HG02885 (cell line): ENCODE measurements around the gene KCNQ2.

Experiments used
- ATAC-seq: cut with Tn5 transposase; IDR thresholded peaks from one replicate; pipeline ENCODE4 v1.9.1; 2021; ENCODE audit warnings: mild to moderate bottlenecking; ENCODE audit not compliant: unreplicated experiment, poor library complexity

KCNQ2 gene

DNA sequence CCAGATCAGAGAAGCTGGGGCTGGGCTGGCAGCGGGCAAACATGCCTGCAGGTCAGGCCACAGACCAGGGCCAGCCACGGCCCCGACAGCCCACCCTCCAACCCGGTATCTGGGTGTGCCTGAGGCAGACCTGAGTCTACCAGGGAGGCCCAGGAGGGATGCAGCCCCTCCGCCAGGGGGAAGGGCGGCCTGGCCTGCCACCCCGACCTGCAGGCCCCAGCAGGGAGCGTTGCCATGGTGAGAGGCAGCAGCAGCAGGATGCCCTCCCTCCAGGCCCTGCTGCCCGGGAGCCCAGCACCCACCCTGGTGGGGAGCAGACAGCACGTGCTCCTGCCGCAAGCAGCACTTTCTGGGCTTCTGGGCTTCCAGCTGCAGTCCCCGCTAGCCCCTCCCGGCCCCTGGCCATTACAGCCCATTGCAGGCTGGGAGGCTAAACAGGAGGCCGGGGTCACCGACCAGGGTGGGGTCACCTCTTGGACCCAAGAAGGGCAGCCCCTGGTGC, 30.3 kb upstream of the KCNQ2 start:
- no peak for ATAC-seq

DNA sequence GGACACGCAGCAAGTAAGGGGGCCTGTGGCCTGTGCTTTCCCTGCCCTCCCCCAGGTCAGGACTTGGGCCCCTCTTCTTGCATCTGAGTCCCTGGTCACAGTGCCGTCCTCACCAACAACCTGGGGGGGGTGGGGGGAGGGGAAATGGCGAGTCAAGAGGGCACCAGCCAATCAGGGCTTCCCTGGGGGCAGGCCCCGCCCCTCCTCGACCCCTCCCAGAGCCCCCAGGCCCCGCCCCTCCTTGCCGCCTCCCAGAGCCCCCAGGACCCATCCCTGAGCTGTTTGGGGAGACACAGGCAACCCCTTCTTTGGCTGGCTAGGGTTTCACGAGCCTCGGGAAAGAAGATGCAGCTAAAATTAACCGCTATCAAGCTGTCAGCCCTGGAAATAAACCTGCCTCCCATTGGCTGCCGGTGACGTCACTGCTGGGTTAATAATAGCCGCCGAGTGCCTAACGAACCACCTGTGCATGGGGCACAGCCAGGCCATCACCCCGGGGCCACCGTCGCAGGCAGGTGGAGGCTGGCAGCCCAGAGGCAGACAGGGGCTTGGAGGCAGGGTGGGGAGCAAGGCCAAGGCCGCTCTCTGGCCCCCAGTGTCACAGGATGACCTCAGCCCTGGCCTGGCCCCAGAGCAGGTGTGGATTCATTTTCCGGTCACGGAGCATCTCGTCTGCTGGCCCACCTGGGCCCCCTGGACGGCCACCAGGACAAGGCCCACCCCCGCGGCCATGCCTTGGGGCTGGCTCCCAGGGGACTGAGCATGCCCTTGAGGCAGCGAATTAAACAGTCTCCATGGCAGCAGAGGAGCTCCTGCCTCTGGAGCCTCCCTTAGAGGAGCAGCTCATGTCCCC, 29.6 kb upstream of the KCNQ2 start:
- no peak for ATAC-seq

GRCh38 chr20:63500902-63501817, 28.7 kb upstream of the KCNQ2 start:
- ATAC-seq: no peak

DNA sequence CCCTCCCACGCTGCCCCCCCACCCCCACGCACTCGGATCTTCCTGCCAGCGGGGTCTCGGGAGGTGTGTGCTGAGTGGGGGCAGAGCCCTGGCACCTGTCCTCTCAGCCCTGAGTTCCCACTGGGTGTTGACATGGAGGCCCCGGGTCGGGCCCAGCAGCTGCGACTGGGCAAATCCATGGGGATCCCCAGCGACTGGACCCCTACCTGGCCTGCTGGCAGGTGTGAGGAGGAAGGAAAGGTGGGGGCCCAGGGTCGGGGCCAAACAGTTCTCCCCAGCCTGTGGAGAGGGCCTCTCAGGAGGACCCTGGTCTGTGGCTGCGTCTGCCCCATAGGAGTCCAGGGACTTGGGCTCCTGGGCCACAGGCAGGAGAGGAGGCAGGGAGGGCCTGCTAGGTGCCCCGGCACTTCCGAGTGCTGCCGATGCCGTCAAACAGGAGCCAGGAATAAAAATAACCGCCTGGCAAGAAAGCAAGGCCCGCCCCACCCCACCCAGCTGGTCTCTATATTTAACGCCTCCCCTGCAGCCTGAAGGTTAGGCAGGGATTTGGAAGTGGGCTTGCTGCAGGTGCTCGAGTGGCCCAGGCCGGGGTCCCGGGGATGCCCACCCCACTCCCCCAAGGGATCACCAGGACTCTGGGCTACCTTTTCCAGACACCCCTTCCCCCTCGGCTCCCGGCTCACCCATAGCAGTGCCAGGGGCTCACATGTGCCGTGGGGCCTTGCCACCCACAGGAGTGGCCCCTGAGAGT, 27.9 kb upstream of the KCNQ2 start:
- no peak for ATAC-seq

DNA sequence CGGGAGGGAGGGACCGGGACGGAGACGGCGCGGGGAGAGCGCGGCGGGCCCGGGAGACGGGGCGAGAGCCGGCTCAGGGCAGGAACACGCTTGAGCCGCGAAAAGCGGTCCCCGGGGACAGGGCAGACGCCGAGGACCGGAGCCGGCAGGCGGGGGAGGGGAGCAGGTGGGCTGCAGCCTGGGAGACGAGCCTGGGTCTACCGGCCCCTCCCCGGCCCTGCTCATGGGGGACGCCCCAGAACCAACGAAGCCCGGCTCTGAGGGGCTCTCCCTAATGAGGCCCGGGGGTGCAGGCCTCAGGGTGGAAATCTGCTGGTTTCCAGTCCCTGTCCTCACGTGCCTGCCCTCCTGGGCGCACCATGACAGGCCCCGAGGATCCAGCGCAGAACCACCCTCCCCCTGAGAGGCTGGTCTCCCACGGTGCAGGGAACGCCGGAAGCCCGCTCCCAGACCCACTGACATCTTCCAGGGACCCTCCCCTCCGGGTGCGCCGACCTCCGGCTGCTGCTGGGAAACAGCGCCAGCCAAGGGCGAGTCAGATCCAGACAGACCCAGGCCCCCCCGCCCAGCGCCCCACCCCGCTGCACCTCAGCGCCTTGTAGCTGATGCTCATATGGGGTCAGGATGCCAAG, 27.0 kb upstream of the KCNQ2 start:
- ATAC-seq: no peak

DNA sequence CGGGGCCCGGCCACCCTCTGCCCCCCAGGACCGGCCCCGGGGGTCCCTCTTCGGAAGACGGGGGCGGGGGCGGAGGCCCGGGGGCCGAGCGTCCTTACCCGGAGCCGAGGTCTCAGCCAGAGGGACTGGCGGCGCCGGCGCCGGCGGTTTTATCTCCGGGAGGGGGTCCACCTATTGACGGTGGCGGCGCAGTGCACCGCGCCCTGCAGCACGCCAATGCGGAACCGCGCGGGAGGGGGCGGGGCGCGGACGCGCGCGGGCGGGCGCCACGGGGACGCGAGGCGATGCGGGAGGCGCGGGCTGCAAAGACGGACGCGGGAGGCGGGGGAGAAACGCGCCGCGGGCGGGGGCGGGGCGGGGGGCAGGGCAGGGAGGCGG, 26.5 kb upstream of the KCNQ2 start, which contains the start of gene EEF1A2:
Gene EEF1A2 (minus strand): TSS at position 124 of the 378 bp plus-strand sequence. CDS start 1,320 bp downstream, outside the sequence.
- ATAC-seq: no peak

DNA sequence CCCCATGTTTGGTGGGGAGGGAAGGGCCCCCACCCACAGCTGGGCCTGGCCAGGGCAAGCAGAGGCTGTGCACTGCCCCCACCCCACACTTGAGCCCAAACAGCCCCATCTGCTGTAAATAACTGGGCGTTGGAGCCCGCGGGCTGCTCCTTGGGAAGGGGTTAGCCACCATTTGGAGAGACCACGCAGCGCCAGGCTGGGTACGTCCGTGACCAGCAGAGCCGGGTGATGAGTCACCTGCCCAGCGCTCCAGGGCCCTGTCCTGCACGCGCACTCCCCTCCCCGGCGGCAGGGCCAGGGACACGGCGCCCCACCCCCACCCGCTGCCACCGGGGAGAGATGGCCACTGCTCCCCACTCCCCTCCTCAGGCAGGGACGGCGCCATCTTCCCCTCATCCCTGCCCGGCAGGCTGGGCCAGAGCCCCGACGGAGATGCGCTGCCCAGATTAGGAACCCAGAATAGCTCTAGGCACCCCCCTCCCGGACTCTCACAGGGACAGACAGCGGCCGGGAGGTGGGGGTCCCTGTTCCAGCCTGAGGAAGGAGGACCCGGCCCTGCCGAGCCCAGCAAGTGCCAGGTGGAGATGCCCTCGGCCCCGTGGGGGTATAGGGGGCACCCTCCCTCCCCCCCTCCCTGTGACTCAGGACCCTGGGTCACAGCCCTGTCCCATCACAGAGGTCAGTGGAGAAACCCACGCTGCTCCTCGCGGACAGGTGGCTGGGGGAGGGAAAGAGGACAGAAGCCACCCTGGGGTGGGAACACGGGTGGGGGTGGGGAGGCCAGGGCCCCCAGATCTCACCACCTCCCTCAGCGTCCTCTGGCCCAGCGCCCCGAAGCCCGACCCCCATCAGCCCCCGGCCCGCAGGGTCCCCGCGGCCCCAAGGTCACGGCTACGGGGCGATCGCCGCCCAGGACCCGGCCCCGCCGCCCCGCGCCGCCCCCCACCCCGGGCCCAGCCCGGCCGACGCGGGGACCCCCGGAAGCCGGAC, 25.8 kb upstream of the KCNQ2 start:
- no peak for ATAC-seq

DNA sequence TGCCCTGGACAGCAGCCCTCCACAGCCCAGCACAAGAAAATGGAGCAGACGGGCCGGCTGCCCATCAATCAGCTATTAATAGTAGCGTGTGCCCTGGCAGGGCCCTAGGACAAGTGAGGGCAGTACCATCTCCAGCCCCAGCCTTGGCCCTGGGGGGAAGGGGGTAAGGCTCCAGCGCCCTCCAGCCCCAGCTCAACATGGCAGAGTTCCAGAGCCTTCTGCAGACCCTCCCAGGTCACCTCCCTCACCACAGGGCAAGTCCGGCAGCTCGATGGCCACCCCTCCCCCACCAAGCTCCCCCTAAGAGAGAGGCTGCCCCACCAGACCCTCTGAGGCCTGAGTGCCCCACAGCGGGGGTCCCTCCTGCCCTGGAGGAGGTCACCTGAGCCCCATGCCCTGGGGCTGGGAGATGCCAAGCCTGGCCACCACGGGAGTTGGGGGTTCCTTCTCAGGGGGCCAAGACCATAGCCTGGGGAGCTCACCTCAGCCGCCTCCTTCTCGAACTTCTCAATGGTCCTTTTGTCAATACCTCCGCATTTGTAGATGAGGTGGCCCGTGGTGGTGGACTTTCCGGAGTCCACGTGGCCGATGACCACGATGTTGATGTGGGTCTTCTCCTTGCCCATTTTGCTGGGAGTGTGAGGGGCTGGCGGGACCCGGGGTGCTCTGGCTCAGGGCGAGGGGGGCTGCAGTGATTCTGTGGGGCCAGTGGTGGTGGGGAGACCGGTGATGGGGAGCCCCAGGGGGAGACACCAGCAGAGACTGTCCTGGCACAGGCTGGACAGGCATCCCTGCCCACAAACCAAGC, 24.9 kb upstream of the KCNQ2 start:
- no peak for ATAC-seq

GRCh38 chr20:63496596-63497120, 24.2 kb upstream of the KCNQ2 start:
- ATAC-seq: no peak

DNA sequence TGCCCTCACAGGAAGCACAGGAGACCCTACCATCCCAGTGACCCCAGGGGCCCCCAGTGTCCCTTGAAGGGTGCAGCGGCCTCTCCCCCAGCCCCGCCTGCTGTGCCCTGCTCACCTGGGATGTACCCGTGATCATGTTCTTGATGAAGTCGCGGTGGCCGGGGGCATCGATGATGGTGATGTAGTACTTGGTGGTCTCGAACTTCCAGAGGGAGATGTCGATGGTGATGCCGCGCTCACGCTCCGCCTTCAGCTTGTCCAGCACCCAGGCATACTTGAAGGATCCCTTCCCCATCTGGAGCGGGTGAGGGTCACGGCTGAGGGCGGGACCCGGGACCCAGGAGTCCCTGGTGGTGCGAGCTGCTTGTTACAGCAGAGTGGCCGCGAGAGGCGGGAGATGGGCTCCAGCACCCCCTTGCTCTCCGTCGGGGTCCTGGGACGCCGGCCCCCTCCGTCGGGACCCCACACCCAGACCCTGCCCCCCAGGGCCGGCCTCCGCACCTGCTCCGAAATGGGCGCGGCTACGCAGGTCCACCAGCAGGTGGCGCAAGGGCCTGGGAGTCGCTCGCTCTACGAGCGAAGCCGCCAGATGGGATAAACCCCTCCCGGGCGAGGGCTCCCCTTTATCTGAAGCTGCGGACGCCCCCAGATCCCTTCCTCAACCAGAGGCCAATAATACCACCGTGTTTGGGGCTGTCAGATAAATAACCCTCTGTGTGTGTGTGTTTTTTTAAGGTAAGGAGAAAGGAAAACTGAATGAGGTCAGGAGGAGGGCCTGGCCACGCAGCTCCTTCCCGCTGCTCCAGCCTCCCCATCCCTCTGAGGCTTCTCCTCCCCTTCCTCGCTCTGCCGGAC, 23.5 kb upstream of the KCNQ2 start:
- no peak for ATAC-seq

DNA sequence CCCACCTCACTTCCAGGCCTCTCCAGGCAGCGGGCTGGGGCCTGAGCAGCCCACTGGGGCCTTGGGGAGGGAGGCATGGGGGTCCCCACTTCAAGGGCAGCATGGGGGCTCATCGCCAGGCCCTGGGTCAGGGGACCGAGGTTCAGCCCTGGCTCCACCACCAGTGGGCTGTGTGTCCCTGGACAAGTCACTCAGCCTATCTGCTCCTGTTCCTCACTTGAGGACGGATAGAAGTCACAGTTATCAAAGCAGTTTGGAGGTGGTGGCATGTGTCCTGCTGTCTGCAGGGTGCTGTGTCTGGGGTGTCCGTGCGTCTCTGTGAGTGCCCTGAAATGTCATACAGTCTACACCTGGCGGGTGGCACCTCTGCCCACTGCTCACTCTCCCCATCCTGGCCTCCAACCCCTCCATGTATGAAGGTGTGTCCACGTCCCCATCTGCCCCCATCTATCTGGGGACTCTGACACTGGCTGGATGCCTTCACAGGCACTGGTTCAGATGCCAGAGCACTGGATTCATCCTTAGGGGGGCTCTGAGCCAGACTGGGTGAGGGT, 22.8 kb upstream of the KCNQ2 start:
- no peak for ATAC-seq

DNA sequence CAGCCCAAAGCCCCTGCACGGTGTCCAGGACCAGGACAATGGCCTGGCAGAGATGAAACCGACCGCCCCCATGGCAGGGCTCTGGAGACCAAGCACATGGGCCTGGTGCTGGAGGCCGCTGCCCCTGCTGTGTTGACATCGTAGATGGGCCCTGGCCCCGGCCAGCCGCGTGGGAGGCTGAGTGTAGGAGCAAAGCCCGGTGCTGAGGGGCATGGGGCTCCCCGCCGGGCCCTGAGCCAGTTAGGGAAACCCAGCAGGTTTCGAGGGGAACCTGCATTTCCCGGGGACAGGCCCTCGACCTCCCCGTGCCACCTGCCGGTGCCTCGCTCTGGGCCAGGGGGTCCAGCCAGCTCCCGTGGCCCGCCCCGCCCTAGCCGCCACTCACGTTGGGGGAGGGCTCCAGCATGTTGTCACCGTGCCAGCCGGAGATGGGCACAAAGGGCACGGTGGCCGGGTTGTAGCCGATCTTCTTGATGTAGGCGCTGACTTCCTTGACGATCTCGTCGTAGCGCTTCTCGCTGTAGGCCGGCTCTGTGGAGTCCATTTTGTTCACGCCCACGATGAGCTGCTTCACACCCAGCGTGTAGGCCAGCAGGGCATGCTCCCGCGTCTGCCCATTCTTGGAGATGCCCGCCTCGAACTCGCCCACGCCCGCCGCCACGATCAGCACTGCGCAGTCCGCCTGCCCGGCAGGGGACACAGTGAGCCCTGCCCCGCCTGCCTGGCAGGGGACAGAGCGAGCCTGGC, 22.1 kb upstream of the KCNQ2 start:
- no peak for ATAC-seq

- no peak for ATAC-seq
Observed at GRCh38 chr20:63494084-63494419, 21.6 kb upstream of the KCNQ2 start.

DNA sequence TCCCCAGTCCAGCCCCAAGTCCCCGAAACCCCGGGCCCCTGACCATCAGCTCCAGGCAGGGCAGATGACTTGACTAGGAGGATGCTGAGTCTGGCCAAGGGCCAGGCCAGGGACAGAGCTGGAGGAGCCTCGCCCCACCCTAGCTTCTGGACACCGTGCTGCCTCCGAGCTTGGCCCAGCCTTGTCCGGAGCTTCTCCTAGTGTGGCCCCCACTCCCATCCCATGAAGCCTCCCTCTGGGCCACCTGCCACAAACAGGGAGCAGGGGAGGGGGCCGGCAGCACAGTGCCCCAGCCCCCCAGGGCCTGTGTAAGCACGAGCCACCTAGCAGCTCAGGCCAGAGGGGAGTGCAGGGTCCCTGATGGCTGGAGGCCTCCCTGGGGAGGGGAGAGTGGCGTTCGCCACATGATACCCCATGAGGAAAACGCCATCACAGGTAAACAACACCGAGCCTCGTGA, 21.1 kb upstream of the KCNQ2 start:
- no peak for ATAC-seq

DNA sequence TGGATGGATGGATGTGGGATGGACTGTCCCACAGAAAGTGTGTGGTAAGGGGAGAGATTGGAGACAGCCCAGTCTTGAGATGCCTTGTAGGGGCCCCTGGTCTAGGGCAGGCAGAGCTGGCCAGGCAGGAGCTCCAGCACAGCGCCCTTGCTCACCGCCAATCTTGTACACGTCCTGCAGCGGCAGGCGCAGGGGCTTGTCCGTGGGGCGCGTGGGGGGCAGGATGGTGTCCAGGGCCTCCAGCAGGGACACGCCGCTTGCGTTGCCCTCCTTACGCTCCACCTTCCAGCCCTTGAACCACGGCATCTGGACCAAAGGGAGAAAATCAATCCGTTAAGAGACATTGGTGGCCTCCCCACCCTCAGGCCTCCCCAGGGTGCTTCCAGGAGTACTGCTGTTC, 20.5 kb upstream of the KCNQ2 start:
- ATAC-seq: no peak

DNA sequence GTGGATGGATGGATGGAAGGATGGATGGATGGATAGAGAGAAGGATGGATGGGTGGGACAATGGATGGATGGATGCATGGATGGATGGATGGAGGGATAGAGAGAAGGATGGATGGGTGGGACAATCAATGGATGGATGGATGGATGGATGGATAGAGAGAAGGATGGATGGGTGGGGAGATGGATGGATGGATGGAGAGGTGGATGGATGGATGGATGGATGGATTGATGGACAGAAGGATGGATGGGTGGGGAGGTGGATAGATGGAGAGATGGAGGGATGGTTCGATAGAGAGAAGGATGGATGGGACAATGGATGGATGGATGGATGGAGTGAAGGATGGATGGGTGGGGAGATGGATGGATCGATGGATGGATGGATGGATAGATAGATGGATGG, 20.1 kb upstream of the KCNQ2 start:
- ATAC-seq: no peak
